SH-SY5Y (cell line): Measurements from ENCODE around the gene SLC6A11.

Experiments
- GATA2 ChIP-seq: IDR thresholded peaks from 2 replicates; pipeline ENCODE4 v1.6.1; 2011; ENCODE audit warnings: mild to moderate bottlenecking, low read depth, low read length
- GATA3 ChIP-seq: IDR thresholded peaks from 2 replicates; pipeline ENCODE4 v1.6.1; 2011; ENCODE audit warnings: low read depth, mild to moderate bottlenecking, low read length, moderate library complexity

GRCh38 chr3:10927551-10927950, 111.5 kb downstream of the SLC6A11 start:
- no peak for TF ChIP-seq GATA2
- no peak for TF ChIP-seq GATA3
